Measurements from ENCODE around the gene METTL21A. TPM values are rescaled to one million over a fixed set of nuclear protein-coding genes. Genes with fewer than 3 reads are reported as not detected.

METTL21A gene
- total and polyA plus RNA-seq, 9 of the 15 experiments (the other 6 are each of a cell fraction or from before 2014, with no cell fraction given), result 9.1 to 46.5 (median 37.4) TPM

DNA sequence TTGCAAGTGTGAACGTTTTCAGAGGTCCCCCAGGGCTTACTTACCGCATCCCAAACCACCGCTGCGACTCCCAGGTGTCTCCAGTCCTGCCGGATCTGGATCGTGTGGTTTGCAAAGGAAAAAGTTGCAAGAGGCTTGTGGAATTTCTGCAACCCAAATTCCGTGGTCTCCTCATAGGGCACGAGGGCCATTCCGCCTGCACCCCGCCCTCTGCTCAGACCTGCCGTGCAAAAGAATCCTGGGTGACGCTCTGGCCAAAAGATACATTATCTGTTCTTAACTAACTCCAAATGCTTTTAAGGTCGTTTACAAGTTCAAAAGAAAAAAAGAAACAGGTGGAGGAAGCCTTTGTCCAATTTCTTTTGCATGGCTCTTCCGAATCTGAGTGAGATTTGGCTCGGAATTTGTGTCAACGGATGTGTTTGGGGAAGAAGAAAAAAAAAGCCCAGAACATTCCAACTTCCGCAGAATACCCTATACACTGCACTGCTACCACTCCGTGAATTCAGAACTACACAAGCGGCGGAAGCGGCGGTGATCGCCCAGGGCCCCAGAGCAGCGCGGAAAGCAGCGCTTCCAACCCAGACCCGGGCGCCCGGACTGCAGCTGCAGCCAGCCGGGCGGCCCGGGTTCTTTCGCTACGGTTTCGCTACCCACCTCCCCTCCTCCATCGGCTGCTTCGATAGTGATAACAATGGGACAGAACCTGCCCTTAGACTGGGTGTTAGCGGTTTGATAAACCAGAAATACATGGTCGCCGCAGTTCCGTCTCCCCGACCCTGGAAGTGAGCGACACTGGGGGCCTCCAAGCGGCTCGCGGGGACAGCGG lies 795 bp downstream of the METTL21A start (continued):
- no peak for TF ChIP-seq NFIC (IDR thresholded peaks at IDR 0.05)
- peak in 1 of 2 experiments; percentile 47; a peak in 1 of 4 replicates for TF ChIP-seq SIN3A (IDR thresholded peaks at IDR 0.05; ENCODE audit: borderline replicate concordance in 2 of 2, control insufficient read depth in 1 of 2, low read depth in 2 of 2, low read length in 2 of 2)
- TF ChIP-seq ELK1 (CRISPR knock-in tag; IDR thresholded peaks at IDR 0.05), result no peak
- peak; percentile 43 for TF ChIP-seq TAF1 (IDR thresholded peaks at IDR 0.05; ENCODE audit: control insufficient read depth, extremely low read depth, insufficient read depth, low read length, severe bottlenecking)
- TF ChIP-seq, protein P1, sequence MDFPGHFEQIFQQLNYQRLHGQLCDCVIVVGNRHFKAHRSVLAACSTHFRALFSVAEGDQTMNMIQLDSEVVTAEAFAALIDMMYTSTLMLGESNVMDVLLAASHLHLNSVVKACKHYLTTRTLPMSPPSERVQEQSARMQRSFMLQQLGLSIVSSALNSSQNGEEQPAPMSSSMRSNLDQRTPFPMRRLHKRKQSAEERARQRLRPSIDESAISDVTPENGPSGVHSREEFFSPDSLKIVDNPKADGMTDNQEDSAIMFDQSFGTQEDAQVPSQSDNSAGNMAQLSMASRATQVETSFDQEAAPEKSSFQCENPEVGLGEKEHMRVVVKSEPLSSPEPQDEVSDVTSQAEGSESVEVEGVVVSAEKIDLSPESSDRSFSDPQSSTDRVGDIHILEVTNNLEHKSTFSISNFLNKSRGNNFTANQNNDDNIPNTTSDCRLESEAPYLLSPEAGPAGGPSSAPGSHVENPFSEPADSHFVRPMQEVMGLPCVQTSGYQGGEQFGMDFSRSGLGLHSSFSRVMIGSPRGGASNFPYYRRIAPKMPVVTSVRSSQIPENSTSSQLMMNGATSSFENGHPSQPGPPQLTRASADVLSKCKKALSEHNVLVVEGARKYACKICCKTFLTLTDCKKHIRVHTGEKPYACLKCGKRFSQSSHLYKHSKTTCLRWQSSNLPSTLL (IDR thresholded peaks at IDR 0.05), result no peak
- TF ChIP-seq, protein P2, sequence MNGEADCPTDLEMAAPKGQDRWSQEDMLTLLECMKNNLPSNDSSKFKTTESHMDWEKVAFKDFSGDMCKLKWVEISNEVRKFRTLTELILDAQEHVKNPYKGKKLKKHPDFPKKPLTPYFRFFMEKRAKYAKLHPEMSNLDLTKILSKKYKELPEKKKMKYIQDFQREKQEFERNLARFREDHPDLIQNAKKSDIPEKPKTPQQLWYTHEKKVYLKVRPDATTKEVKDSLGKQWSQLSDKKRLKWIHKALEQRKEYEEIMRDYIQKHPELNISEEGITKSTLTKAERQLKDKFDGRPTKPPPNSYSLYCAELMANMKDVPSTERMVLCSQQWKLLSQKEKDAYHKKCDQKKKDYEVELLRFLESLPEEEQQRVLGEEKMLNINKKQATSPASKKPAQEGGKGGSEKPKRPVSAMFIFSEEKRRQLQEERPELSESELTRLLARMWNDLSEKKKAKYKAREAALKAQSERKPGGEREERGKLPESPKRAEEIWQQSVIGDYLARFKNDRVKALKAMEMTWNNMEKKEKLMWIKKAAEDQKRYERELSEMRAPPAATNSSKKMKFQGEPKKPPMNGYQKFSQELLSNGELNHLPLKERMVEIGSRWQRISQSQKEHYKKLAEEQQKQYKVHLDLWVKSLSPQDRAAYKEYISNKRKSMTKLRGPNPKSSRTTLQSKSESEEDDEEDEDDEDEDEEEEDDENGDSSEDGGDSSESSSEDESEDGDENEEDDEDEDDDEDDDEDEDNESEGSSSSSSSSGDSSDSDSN (IDR thresholded peaks at IDR 0.05; ENCODE audit: borderline replicate concordance in 1 of 2, low read depth in 2 of 2, low read length in 2 of 2), result peak in 1 of 2 experiments; percentile 47; a peak in 1 of 4 replicates
- TF ChIP-seq HDAC1 (IDR thresholded peaks at IDR 0.05), result no peak
- TF ChIP-seq EZH2 (IDR thresholded peaks at IDR 0.05; ENCODE audit: borderline replicate concordance, low read depth, low read length), result no peak
- TF ChIP-seq RBM25 (IDR thresholded peaks at IDR 0.05; ENCODE audit: low read depth, low read length, severe bottlenecking), result no peak
- no peak for TF ChIP-seq ZC3H8 (IDR thresholded peaks at IDR 0.05)
- no peak for TF ChIP-seq ELF2 (CRISPR knock-in tag; IDR thresholded peaks at IDR 0.05)
- no peak for TF ChIP-seq SPI1 (IDR thresholded peaks at IDR 0.05; ENCODE audit: borderline replicate concordance, low read depth, low read length)
- no peak for TF ChIP-seq ZNF12 (CRISPR knock-in tag; IDR thresholded peaks at IDR 0.05)
- TF ChIP-seq CHD1 (IDR thresholded peaks at IDR 0.05; ENCODE audit: low read length), result peak; percentile 69
- TF ChIP-seq HNRNPLL (IDR thresholded peaks at IDR 0.05; ENCODE audit: low read depth, low read length, poor library complexity, severe bottlenecking), result peak; percentile 96
- peak; percentile 46 for TF ChIP-seq KDM5B (IDR thresholded peaks at IDR 0.05; ENCODE audit: insufficient replicate concordance, low read depth, low read length)

Data from K562 (cell line).